Kidney tubule cell (primary cell): Measurements from ENCODE around the gene CPLX3.

Source experiments
- DNase-seq: peaks from one replicate; pipeline ENCODE4 v3.0.0-alpha.2; 2018; ENCODE audit warnings: low spot score

Gene CPLX3

DNA sequence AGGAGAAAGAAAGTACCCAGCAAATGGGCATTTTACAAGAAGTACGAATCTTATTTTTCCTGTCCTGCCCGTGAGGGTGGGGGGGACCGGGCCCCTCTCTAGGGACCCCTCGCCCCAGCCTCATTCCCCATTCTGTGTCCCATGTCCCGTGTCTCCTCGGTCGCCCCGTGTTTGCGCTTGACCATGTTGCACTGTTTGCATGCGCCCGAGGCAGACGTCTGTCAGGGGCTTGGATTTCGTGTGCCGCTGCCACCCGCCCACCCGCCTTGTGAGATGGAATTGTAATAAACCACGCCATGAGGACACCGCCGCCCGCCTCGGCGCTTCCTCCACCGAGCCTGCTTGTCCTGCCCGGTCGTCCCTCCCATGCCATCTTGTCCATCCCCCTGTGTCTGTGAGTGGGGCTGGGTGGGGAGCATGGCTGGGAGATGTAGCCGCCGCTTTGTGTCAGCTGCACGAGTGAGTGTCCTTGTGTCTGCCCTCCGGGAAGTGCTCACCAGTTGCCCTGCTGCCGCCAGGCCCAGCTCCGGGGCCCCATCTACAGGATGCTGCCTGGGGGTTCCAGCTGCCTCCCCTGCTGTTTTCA is 23.5 kb upstream of the CPLX3 start:
- no peak for DNase-seq

DNA sequence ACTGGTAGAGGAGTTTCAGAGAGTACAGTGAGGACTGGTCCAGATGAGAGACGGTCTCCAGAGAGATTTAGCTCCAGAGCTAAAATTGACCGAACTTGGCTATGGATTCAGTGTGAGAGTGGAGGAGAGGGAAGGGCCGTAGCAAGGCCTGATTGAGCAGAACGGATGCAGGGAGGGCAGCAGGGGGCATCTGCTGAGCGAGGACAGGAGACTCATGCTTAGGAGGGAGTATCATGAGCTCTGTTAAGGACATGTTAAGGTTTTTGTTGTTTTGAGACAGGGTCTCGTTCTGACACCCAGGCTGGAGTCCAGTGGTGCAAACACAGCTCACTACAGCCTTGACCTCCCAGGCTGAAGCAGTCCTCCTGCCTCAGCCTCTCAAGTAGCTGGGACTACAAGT is 21.5 kb upstream of the CPLX3 start:
- DNase-seq = no peak

- no peak for DNase-seq
Observed at GRCh38 chr15:74807282-74807681, 19.1 kb upstream of the CPLX3 start.

DNA sequence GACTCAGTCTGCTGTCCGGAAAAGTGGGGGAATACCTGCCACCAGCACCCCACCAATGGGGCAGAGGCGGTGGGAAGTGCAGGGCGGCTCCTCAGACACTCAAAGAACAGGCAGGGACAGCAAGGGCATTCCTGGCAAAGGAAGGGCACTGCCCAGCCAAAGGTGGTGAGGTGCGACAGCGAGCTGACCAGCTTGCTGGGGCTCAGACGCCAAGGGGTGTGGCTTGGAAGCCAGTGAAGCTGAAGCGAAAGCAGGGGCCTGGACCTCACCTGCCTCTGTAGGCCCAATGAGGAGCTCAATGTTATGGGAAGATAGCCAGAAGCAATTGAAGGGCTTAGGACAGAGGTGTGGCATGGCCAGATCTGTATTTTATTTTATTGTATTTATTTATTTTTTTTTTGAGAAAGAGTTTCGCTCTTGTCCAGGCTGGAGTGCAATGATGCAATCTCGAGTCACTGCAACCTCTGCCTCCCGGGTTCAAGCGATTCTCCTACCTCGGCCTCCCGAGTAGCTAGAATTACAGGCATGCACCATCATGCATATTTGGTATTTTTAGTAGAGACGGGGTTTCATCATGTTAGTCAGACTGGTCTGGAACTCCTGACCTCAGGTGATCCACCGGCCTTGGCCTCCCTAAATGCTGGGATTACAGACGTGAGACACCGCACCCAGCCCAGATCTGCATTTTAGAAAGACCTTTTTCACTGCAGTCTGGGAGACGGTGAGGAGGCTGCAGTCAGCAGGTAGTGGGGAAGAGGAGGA is 18.2 kb upstream of the CPLX3 start:
- peak; percentile 63 for DNase-seq

DNA sequence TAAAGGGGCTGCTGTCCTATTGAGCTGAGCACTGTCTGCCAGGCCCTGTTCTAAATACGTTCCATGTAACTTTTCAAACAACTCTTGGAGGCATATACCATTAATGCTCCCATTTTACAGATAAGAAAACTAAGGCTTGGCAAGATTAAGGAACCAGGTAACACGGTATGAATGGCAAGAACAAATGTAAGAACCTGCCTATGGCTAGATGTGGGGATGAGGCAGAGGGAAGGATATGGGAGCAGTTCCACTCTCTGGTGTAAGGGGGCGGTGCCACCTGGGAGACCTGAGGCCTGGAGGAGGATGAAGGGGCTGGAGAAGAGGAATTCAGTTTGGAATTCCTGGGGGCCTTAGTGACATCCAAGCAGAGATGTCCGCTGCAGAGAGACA is 17.6 kb upstream of the CPLX3 start:
- DNase-seq = no peak

DNA sequence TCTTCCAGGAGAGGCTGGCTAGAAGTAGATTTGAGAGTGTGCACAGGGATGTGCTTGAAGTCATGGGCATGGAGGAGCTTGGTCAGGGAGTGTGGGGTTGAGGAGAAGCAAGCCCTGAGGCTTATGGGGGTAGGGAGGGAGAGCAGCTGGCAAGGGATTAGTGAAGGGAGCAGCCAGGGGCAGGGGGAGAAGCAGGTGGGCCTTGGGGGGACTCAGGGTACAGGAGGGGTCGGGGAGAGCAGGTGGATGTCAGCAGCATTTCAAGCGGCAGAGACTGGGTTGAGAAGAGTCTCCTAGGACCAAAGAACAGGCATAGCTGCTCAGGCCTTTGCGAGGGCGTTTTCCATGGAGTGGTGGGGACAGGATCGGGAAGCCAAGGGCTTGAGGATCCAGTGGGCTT is 17.2 kb upstream of the CPLX3 start:
- no peak for DNase-seq

- DNase-seq = no peak
Observed at GRCh38 chr15:74809956-74810355, 16.5 kb upstream of the CPLX3 start.

- no peak for DNase-seq
Observed at GRCh38 chr15:74812533-74812932, 13.9 kb upstream of the CPLX3 start, which contains the start of gene LMAN1L. LMAN1L (plus strand) TSS chr15:74812835; CDS start chr15:74812855, 20 bp downstream.

DNA sequence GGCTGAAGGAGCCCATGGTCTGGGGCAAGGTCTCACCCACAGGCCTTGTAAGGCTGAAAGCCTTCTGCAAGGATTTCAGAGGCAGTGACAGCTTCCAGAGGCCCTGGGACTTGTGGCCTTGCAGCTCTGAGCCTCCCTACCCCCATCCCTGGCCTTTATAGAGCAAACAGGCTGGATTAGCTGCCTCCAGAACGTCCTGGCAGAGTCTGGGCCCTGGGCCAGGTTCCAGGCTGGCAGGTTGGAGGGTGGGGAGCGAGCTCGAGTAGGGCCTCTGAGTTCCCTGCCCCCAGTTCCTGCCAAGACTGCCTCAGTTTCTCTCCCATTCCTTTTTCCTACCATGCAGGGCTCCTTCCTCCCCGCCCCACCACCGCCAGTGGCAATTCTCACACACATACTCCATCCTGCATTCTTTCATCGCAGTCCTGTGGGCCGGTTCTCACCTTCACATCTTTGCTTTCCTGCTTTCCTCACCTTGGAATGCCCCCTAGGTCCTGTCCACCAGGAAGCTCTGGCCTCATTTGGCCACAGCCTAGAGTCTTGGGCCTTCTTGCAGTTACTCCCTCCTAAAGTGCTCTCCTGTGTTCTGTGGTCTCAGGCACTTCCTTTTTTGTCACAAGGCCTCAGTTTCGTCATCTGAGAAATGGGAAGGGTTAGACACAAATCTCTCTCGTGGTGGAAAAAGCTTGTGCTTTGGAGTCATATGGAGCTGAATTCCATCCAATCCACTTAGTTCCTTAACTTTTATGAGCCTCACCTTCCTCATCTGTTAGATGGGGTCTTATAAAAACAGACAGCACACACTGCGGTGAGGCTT is 11.1 kb upstream of the CPLX3 start:
- DNase-seq = no peak

DNA sequence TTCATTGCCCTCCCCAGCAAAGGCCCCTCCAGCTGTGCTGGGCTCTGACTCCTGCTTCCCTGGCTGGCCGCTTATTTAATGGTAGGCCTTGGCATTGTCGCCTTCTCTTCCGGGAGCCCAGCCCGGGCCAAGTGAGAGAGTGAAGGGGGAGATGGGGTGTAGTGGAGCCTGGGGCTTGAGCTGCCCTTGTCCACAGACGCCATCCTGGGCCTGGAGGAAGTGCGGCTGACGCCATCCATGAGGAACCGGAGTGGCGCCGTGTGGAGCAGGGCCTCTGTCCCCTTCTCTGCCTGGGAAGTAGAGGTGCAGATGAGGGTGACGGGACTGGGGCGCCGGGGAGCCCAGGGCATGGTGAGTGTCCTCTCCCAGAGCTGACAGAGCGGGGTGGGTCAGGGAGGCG is 10.5 kb upstream of the CPLX3 start:
- no peak for DNase-seq

- no peak for DNase-seq
Observed at GRCh38 chr15:74816624-74817369, 9.6 kb upstream of the CPLX3 start.

DNA sequence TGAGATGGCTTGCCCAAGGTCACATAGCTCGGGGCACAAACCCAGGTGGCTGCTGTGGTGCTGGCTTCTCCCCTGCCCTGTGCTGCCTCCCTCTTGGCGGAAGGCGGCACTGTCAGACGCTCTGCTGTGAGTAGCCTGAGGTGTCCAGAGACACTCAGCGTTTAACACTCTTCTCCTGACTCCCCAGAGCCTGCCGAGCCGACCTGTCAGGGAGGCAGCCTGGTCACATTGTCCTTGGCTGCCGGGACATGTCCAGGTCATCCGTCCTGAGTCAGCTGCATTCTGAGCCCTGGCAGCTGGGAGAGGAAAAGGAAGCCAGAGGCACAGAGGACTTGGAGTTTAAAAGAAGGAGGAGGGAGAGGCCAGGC is 9.1 kb upstream of the CPLX3 start:
- peak; percentile 79 for DNase-seq

DNA sequence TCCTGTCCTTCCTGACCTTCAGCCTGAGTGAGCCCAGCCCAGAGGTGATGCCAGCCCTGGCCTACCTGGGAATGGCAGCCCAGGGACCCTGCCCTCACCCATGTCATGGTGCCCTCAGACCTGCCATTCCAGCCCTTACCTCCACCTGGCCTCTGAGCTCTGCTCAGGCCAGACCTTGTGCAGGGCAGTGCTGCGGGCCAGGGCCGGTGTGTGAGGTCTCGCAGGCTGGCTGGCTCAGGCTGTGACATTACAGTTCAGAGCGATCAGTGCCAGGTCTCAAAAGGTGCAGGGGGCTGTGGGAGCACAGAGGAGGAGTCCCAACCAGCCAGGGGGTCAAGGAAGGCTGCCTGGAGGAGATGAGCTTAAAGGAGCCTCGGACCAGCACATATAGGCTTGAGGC is 6.4 kb upstream of the CPLX3 start:
- DNase-seq = no peak

DNA sequence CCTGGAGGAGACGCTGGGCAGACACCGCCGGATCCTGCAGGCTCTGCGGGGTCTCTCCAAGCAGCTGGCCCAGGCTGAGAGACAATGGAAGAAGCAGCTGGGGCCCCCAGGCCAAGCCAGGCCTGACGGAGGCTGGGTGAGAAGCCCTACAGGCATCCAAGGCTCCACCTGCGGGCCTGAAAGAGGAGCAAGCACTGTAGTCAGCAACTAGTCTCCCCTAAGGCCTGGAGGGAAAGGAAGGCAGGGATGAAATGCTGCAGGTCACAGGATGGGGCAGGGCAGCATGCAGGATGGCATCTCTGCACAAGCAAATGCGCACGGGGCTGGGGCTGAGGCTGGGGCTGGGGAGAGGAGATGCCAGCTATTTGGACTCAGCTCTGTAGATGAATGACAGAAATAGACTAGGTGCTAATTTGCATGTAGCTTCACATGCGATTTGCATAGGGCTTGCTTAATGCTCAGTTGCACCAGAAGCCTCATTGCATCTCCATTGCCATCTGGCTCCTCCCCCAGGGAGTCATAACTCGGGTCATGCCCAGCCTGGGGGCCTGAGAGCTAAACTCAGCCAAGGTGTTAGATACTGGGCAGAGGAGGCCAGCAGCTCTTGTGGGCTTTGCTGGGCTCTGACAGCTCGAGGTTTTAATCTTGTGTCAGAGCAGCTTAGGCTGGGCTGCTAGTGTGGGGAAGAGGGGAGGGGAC is 5.2 kb upstream of the CPLX3 start:
- DNase-seq = no peak

DNA sequence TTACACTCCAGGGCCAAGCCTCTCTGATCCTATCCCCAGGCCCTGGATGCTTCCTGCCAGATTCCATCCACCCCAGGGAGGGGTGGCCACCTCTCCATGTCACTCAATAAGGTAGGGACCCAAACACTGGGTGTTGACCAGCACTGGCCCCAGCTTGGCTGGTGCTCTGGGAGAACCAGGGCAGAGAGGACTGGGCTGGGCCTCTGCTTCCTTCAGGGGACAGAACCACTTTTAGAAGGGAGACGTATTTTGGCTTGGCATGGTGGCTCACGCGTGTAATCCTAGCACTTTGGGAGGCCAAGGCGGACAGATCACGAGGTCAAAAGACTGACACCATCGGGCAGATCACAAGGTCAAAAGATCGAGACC is 4.7 kb upstream of the CPLX3 start:
- DNase-seq = no peak

DNA sequence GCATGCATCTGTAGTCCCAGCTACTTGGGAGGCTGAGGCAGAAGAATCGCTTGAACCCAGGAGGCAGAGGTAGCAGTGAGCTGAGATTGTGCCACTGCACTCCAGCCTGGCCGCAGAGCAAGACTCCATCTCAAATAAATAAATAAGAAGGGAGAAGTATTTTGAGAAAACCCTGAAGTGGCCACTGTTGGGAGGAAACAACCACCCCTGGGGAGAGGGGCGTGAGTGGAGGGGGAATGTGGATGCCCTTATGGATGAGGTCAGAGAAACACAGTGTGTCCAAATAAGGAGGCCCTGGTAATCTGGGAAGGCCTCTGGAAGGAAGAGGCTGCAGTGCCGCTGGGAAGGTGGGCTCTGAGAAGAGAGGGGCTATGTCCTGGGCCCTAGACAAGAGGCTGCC is 4.2 kb upstream of the CPLX3 start:
- DNase-seq = no peak

GRCh38 chr15:74823324-74823723 is 3.1 kb upstream of the CPLX3 start:
- DNase-seq = no peak

GRCh38 chr15:74824976-74825375 is 1.5 kb upstream of the CPLX3 start:
- DNase-seq = no peak

DNA sequence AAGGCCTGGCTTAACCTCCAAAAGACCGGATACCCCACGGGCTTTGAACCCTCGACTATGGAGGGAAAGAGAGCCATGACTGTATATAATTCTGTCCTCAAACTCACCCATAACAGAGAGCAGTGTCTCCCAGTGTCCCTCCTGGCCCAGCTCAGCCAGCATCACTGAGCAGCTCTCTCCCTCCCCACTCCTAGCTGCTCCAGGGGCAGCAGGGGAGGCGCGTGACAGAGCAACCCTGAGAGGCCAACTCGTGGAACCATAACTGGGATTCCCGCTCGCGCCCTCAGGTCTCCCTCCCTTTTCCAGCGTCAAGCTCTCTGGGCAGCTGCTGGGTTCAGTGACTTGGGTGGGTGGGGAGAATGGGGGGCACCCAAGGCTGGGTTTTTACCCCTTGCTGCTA is 561 bp upstream of the CPLX3 start:
- DNase-seq = no peak

DNA sequence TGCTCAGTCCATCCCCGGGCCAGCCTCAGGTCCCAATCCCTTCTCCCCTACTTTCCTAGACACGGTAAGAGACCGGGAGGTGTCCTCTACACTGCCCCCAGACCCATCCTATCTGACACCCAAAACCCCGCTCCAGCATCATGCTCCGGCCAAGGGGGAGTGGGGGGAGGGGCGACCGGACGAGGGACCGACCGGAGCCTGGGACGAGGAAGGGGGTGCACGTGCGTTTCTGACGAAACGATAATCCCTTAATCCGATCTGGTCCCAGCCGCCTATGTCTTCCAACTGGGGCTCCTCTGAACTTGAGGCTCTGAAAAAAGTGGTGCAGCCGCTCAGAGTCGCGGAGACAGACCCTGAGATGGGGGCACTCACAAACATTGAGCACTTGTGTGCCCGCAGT is 494 bp downstream of the CPLX3 start:
- DNase-seq = no peak

DNA sequence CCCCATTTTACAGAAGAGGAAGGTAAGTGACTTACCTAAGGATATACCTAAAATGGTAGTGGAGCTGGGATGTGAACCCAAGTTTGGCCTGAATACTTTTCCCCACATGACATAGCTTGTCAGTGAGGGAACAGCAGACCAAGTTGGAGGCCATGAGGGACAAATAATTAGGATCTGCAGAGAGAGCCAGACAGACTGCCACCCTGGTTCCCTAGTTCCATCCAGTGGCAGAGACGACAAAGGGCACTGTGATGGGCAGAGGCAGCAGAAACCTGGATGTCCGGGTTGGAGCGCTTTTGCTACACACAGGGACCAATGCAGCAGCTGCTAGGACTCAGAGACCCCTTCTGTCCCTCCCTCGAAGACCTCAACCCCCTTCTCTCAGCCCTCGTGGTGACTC is 1.2 kb downstream of the CPLX3 start:
- DNase-seq = no peak

- DNase-seq = no peak
Observed at GRCh38 chr15:74828835-74829234, 2.4 kb downstream of the CPLX3 start.
